ENCODE results near the gene RABGAP1L. TPM values are rescaled to one million over a fixed set of nuclear protein-coding genes. Genes with fewer than 3 reads are reported as not detected.
"Not testable (repeated sequence)": the region's sequence is repeated elsewhere in the genome, so short reads cannot be mapped to it uniquely, and the experiment has no call there.

The RABGAP1L gene
- total RNA-seq, 1 donor from 2014 or later = 29.5 TPM

DNA sequence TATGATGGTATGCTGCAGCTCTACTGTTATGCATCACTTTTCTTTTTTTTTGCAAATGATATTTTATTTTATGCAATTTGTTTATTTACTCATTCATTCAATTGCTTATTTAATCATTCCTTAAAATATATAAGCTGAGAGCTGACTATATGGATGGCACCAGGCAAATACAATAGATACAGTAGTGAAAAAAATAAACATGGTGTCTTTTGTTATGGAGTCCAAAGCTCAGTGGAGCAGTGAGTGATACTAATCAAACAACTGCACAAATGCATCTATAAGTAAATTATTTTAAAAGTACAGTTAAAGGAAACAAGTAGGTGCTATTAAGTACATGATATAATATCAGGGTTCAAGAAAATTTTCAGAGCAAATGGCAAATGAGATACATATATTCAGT lies 534.2 kb downstream of the RABGAP1L start:
- DNase-seq (ENCODE audit: extremely low read depth, low read depth, low spot score) = not testable (repeated sequence)

DNA sequence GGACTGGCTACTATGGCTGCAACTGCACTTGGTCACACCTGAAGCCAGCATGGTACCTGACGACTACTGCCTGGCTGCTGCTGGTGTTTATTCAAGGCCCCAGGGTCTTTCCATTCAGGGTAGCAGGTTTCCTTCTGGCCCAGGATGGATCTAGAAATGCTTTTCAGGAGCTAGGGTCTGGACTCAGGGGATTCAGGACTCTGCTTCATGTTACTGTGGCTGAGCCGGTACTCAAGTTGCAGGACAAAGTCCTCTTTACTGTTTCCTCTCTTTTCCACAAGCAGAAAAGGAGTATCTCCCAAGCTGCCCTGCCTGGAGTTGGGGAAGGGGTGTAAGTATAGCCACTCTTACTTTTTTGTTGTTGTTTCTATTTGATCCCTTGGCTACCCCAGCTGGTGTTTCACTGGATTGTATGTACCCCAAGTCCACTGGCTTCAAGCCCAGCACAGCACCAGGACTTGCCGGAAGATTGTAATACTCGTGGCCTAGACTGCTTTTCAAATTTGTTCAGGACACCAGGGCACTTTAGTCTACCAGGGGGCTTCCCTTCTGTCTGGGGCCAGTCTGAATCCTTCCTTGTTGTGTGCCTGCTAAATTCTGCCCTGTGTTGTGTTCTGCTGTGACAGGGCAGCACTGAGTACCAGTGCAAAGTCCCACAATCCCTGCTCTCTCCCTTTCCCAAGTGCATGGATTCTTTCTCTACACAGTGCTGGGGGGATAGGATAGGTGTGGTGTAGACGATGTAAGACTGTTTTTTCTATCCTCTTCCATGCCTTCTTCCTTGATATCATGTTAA lies 536.9 kb downstream of the RABGAP1L start:
- no peak for DNase-seq (ENCODE audit: extremely low read depth, low read depth, low spot score)

DNA sequence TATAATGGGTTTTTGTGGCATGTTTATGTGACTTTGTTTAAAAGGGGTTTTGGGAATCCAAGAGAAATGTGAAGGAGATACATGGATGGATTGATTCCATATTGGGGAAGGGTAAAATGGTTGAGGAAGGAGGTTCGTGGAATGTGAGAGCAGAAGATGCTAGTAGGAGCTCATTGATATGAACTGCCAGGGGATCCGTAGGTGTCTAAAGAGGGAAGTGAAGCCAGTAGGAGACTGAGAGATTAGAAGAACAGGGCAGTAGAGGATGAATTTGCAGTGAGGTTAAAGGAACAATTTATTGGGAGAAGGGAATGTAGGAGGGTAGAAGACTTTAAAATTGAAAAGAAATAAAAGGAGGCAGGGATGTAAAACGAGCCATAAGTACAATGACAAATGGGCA lies 541.0 kb downstream of the RABGAP1L start:
- no peak for DNase-seq (ENCODE audit: extremely low read depth, low read depth, low spot score)

DNA sequence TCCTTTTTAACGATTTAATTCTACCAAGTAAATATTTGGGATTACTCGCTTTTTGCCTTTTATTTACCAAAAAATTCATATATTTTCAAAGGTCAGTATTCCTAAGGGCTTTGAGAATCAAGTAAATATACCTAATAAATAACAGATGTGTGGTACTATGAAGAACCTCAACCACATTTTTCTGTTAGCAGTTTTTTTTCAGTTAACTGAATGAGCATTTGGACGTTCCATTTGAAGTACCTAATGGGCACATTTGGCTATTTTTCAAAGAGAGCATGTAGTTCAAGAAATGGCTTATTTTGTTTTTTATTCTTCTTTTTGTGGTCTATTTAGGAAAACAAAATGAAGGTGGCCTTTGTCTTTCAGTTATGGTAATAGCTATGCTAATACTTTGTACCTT lies 541.5 kb downstream of the RABGAP1L start:
- no peak for DNase-seq (ENCODE audit: extremely low read depth, low read depth, low spot score)

DNA sequence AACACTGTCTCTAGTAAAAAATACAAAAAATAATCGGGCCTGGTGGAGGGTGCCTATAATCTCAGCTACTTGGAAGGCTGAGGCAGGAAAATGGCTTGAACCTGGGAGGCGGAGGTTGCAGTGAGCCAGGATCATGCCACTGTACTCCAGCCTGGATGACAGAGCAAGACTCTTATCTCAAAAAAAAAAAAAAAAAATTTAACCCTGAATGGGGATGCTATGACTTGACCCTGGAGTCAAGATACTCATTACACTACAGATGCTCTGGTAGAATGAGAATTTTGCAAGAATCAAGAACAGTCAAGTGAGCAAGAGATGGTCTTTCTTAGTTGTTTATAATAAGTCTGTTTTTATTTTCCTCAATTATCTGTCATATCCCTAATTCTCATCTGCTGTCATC lies 542.2 kb downstream of the RABGAP1L start:
- DNase-seq (ENCODE audit: extremely low read depth, low read depth, low spot score) = no peak

DNA sequence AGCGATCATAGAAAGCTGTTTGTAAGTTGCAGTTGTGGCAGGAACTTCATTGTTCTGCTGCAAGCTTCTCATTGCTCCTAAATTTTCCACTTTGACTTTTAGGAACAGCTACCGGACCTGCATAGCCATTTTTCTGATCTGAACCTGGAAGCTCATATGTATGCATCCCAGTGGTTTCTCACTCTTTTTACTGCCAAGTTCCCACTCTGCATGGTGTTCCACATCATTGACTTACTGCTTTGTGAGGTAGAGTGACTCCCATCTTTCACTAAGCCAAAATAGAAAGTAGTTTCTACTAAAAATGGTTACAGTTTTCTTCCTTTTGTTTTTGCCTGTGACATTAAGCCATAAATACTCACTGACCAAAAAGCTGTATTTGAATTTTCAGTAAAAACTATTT lies 542.7 kb downstream of the RABGAP1L start:
- no peak for DNase-seq (ENCODE audit: extremely low read depth, low read depth, low spot score)

DNA sequence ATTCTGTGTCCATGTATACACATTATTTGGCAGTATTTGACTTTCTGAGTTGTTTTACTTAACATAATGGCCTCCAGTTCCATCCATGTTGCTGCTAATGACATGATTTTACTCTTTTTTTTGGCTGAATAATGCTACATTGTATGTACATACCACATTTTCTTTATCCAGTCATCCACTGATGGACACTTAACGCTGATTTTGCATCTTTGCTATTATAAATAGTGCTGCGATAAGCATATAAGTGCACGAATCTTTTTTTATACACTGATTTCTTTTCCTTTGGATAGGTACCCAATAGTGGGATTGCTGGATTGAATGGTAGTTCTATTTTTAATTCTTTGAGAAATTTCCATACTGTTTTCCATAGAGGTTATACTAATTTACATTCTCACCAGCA lies 544.0 kb downstream of the RABGAP1L start:
- DNase-seq (ENCODE audit: extremely low read depth, low read depth, low spot score) = no peak

DNA sequence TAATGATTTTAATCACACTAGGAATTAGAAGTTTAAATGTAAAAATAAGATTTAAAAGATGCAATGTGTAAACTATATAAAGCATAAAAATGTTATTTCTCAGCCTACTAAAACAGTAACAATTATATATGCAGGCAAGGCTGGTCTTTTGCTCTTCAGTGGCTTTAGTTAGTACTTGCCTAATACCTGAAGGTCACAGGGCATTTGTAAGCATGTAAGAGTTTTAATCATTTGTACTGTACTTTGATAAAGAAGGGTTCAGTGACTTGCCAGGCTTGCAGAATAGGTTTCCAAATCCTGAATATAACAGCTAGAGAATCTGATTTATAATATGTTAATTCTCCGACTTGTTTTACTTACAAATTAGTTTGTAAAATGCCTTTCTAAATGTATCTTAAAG lies 545.0 kb downstream of the RABGAP1L start:
- no peak for DNase-seq (ENCODE audit: extremely low read depth, low read depth, low spot score)

DNA sequence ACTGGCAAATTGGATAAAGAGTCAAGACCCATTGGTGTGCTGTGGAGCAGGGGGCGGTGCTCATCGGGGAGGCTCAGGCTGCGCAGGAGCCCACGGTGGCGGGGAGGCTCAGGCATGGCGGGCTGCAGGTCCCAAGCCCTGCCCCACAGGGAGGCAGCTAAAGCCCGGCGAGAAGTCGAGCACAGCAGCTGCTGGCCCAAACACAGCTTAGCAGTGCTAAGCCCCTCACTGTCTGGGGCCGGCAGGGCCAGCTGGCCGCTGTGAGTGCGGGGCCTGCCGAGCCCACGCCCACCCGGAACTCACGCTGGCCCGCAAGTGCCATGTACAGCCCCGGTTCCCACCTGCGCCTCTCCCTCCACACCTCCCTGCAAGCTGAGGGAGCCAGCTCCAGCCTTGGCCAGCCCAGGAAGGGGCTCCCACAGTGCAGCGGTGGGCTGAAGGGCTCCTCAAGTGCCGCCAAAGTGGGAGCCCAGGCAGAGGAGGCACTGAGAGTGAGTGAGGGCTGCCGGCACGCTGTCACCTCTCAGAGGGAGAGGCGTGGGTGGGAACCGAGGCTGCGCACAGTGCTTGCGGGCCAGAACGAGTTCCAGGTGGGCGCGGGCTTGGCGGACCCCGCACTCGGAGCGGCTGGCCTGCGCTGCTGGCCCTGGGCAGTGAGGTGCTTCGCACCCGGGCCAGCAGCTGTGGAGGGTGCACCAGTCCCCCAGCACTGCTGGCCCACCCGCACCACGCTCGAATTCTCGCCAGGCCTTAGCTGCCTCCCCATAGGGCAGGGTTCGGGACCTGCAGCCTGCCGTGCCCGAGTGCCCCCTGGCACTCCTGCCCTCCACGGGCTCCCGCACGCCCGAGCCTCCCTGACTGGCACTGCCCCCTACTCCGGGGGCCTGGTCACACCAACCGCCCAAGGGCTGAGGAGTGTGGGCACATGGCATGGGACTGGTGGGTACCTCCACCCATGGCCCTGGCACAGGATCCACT lies 551.8 kb downstream of the RABGAP1L start:
- DNase-seq (ENCODE audit: extremely low read depth, low read depth, low spot score) = no peak

DNA sequence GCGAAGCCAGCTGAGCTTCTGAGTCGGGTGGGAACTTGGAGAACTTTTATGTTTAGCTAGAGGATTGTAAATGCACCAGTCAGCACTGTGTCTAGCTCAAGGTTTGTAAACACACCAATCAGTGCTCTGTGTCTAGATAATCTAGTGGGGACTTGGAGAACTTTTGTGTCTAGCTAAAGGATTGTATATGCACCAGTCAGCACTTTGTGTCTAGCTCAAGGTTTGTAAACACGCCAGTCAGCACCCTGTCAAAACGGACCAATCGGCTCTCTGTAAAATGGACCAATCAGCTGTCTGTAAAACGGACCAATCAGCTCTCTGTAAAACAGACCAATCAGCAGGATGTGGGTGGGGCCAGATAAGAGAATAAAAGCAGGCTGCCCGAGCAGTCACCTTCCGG lies 552.5 kb downstream of the RABGAP1L start:
- not testable (repeated sequence) for DNase-seq (ENCODE audit: extremely low read depth, low read depth, low spot score)

DNA sequence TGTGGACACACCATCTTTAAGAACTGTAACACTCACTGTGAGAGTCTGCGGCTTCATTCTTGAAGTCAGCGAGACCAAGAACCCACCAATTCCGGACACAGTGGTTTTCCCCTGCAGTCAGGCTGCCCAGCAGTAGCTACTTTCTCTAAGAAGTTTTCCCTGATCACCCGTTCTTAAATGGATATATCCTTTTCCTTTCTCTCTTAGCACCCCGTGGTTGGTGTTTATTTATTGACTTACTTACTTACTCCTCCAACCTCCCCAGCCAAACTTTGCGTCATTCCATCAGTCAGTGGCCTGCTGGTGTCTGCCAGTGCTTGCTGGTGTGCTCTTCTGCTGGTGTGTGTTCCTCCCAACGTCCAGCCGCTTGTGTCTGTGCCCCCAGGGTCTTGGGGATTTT lies 553.2 kb downstream of the RABGAP1L start:
- DNase-seq (ENCODE audit: extremely low read depth, low read depth, low spot score) = no peak

DNA sequence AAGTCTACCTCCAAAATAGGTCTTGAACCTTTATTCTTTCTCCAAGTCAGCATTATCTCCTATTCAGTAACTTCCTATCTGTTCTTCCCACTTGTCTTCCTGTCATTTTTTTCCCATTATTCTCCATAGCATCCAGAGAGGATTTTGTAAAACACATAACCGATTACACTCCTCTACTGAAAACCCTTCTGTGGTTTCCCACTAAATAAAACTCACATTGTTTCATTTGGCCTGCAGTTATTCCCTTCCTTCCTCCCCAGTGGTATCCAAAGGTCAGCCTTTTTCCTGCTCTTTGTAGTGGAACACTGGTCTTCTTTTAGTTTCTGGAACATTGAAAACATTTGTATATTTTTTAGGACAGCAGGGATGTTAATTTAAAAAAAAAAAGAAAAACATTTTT lies 554.5 kb downstream of the RABGAP1L start:
- DNase-seq (ENCODE audit: extremely low read depth, low read depth, low spot score) = no peak

DNA sequence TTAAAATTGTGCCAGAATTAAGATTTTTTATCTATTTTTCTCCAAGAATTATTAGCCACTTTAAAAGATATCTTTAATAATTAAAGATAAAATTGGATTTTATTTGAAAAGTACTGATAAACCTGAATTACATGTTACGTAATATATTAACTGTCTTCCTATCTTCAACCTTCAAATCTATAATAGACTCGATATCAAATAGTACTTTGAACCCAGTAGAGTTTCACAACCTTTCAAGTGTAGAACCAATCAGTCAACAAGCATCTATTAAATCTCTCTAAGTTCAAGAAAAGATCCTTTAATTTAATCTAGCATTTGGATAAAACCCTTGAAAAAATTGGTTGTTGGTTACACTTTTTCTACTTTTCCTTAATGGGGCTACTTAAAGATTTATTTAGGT lies 559.9 kb downstream of the RABGAP1L start:
- DNase-seq (ENCODE audit: extremely low read depth, low read depth, low spot score) = no peak

DNA sequence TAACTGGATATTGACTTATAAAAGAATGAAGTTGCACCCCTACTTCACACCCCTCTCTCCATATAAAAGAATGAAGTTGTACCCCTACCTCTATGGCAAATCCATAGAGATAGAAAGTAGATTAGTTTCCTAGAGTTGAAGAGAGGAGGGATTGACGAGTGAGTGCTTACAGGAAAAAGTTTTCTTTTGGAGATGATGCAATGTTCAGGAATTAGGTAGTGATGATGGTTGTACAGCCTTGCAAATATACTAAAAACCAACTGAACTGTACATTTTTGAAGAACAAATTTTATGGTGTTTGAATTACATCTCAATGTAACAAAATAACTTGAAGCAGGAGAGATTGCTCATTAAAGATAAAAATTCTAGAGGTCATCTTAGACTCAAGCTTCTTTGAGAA lies 561.3 kb downstream of the RABGAP1L start:
- no peak for DNase-seq (ENCODE audit: extremely low read depth, low read depth, low spot score)

DNA sequence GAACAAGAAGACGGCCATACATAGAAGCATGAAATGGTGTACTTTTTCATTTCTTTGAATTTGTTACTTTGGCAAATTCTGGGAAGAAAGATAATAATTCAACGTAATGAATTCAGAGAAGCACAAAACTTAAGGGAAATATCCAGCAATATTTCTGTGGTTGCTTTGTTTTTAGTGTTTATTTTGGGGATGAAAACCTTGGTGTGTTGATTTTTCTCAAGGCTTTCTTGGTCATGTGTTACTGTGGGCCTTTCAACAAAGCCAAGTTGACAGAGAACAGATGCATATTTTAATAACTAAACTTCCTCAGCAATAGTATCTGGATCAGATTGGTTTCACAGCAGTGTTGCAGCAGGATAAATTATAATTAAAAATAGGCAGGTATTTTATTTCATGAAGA lies 561.9 kb downstream of the RABGAP1L start:
- no peak for DNase-seq (ENCODE audit: extremely low read depth, low read depth, low spot score)

DNA sequence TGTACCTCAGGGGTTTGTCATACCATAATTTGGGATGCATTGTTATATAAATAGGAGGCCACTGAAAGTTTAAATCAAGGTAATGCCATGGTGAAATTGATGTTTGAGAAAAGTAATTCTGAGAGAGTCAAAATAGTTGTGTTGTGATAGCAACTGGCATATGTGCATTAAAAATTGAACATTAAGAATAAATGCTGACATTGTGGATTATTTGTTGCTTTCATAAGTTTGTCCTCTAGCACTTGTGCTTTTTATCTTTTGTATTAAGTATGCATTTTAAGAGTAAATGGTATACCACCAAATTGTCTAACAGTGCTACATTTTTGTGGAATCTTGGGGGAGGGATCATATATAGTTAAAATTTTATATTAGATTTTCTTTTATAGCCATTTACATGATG lies 564.5 kb downstream of the RABGAP1L start:
- DNase-seq (ENCODE audit: extremely low read depth, low read depth, low spot score) = no peak

DNA sequence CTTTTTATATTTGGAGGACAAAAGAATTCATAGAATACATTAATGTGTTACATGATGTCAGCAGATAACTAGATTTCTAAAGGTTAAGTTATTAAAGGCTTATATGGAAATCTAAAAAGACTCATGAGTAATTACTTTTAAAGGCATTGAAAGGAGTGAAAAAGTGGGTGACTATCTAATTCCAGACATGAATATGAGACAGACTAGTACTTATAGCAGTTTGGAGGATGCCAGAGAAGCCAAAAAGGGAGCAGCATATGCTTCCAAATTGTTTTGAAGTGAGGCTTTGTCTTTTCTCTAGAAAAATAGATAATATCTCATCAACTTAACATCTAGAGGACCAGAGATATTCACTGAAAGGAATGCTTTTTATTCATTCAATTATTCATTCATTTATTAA lies 564.9 kb downstream of the RABGAP1L start:
- DNase-seq (ENCODE audit: extremely low read depth, low read depth, low spot score) = no peak

DNA sequence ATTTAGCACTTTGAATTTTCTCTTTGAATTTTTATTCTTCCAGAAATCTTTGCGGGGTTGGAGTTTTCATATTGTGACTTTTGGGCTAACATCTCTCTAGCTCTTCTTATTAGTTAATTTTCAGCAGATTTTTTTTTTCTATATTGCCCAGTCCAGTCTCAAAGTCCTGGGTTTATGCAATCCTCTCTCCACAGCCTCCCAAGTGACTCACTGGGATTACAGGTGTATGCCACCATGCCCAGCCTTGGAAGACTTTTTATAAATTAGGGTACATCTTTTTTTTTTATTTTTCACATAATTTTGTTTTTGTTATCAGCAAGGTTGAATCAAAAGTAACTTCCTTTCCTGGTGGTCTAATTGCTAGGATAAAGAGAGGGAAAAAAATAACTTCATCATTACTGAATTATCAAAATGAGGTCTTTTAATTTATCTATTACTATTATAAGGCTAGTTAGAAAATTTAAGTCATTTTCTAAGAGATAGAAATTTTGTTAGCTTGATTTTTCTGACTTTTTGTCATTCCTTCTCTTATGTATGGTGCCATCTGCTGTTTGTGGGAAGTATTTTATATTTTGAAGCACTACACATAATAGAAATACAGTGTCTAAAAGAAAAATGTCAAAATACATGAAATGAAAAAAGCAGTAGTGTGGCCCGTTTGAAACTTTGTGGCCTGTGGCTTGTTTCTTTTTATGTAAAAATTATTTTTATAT lies 567.0 kb downstream of the RABGAP1L start:
- DNase-seq (ENCODE audit: extremely low read depth, low read depth, low spot score) = no peak

DNA sequence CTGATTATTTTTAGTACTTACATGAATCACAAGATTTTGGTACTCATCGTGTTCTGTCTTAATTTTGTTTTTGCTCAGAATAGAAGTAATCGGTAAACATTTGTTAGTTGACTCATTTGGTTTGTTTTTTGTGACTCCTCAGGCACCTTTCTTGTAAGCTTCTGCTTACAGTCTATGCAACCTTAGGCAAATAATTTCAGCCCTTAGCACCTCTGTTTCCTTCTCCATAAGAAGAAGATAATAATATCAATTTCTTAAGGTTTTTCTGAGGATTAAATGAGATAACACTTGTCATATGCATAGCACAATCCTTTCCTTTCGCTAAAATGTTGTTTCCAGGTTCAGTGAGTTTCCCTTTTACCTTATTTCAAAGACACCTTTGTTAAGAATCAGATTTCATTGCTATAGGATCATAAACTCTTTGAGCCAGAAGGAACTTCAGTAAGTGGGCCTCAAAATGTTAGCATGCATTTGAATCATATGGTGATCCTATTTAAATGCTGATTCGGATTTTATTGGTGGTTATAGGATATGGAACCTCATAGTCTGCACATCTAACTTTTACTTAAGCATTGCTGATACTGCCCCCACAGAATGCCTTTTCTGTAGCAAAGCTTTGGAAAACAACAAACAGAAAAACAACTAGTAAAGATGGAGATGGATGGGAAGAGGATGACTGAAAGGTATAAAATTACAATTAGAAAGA lies 567.7 kb downstream of the RABGAP1L start:
- DNase-seq (ENCODE audit: extremely low read depth, low read depth, low spot score) = no peak

DNA sequence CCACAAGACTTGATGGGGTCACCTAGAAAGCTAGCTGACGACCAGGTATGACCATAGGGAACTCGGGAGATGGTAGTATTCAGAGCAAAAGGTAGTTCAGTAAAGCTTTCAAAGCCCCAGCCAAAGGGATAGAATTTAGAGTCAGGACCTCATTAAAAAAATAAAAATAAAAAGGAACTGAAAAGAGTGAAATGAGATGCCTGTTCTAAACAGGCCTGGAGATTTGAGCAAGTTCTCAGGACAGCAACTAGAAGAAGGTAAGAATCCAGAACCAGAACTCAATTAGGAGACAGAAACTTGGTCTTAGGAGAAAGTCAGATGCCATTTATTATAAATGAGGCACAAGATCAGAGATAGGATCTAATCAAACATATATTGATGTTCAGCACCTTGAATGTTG lies 575.0 kb downstream of the RABGAP1L start:
- no peak for DNase-seq (ENCODE audit: extremely low read depth, low read depth, low spot score)

DNA sequence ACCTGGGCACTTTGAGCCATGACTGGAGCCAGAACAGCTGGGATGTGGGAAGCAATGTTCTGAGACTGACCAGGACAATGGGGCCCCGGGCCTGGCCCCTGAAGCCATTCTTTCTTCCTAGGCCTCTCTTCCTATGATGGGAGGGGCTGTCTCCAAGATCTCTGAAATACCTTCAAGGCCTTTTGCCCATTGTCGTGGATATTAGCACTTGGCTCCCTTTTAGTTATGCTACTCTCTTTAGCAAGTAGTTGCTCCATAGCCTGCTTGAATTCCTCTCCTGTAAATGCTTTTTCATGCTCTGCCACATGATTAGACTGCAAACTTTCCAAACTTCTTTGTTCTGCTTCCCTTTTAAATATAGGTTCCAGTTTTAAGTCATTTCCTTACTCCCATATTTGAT lies 577.5 kb downstream of the RABGAP1L start:
- no peak for DNase-seq (ENCODE audit: extremely low read depth, low read depth, low spot score)
